HG03565 (cell line): Measurements from ENCODE around the gene SLC9C2.
"Not testable (repeated sequence)": the region's sequence is repeated elsewhere in the genome, so short reads cannot be mapped to it uniquely, and the experiment has no call there.

Experiments
- ATAC-seq: cut with Tn5 transposase; IDR thresholded peaks from one replicate; pipeline ENCODE4 v1.9.1; 2021; ENCODE audit warnings: mild to moderate bottlenecking, moderate library complexity; ENCODE audit not compliant: unreplicated experiment

SLC9C2 gene

DNA sequence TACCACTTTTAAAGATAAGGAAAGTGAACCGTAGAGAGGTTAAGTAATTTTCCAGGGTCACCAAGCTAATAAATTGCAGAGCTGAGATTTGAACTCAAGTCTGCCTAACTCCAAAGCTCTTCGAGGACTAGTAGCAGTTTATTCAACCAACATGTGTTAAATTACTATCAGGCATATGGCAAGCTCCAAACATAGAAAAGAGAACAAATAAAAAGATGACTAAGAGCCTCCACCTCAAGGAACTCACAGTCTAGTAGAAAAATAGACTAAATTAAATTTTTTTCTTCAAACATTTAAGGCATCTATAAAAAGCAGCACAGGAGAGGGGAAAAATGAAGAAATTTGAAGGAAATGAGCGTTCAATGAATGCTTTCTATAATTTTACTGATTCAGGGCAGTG lies 22.2 kb downstream of the SLC9C2 start:
- ATAC-seq: no peak

DNA sequence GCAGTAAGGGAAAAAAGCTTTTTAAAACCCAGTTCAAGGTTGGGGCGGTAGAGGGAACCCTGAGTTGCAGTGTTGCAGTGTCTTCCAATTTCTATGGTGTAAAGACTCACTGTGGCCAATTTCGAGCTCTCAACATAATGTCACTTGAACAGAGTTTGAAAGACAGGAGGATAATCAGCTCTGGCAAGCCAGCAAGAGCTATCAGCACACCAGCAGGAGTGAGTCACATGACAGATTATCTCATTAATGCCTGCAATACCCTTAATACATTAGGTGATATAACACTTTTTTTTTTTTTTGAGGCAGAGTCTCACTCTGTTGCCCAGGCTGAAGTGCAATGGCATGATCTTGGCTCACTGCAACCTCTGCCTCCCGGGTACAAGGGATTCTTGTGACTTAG lies 22.8 kb downstream of the SLC9C2 start:
- no peak for ATAC-seq

DNA sequence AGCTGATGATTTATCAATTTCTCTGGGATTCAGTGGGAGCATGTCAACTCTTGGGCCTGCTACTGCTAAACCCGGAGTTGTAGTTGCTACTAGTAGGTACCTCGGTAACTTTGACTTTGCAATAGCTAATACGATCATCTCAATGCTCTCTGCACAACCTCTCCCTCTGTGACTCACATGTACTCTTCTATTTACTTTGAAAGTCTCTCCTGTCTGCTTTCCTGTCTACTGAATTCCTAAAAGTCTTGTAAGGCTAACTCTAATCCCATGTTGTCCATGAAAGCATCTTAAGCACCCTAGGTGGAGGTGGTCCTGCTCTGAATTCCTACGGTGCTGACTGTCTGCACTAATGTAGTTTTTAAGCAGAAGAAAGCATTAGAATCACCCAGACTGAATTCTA lies 29.3 kb downstream of the SLC9C2 start:
- ATAC-seq: no peak

DNA sequence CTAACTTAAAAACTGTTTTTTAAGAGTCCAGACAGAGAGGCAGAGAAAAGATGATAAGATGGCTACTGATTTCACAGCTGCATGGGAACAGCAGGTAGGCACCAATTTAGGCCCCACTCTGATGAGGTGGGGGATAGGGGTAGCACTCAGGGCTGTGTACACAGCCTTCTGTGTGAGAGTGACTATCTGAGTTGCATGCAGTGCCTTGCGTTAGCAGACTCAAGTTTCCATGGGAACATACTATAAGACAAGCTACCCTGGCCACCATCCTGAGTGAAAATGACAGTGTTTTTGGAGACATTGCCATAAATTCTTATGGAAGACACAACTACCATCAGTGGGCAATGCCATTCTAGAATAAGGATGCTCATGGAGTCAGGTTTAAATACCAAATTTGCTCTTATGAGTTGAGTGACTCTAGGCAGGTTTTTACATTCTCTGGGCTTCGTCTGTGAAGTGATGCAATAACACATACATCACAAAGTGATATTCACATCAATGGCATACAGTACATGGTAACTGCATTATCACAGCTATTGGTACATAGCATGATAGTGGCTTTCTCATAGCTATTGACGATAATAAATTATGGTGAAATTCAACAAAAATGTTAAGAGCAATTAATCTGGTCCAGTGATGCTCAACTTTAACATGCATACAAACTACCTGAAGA lies 30.5 kb downstream of the SLC9C2 start:
- ATAC-seq: no peak

DNA sequence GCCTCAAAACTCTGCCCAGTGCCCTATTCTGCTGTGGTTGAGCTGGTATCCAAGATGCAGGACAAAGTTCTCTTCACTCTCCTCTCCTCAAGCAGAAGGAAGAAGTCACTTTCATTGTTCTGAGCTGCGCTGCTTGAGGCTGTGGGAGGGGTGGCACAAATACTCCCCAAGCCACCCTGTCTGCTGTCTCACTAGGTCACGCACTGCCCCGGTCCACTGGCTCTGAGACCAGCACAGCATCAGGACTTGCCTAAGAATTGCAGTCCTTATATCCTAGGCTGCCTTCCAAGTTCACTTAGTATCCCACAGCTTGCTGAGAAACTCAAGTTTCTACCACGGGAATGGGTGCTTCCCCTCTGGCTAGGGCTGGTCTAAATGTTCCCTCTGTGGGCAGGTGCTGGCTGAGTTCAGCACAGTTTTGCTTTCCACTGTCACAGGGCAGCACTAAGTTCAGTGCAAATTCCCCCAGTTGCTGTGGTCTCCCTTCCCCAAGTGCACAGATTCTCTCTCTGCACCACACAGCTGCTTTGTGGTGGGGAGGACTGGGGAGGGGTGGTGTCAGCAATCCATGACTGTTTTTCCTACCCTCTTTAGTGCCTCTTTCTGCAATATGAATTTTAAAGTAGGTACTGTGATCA lies 32.4 kb downstream of the SLC9C2 start:
- no peak for ATAC-seq

DNA sequence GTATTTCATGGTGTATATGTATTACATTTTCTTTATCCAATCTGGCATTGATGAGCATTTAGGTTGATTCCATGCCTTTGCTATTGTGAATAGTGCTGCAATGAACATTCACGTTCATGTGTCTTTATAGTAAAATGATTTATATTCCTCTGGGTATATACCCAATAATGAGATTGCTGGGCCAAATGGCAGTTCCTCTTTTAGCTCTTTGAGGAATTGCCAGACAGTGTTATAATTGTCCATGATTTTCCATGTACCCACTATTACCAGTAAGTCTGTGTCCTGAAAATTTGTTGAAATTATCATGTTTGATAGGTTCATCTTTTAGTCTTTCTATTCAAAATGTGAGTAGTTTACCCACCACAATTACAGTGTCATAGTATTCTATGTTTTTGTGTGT lies 34.4 kb downstream of the SLC9C2 start:
- no peak for ATAC-seq

DNA sequence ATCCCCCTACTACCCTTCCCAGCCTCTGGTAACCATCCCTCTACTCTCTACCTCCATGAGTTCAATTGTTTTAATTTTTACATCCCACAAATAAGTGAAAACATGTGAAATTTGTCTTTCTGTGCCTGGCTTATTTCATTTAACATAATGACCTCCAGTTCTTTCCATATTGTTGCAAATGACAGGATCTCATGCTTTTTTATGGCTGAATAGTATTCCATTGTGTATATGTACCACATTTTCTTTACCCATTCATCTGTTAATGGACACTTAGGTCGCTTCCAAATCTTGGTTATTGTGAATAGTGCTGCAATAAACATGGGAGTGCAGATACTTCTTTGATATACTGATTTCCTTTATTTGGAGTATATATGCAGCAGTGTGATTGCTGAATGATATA lies 39.0 kb downstream of the SLC9C2 start:
- not testable (repeated sequence) for ATAC-seq

DNA sequence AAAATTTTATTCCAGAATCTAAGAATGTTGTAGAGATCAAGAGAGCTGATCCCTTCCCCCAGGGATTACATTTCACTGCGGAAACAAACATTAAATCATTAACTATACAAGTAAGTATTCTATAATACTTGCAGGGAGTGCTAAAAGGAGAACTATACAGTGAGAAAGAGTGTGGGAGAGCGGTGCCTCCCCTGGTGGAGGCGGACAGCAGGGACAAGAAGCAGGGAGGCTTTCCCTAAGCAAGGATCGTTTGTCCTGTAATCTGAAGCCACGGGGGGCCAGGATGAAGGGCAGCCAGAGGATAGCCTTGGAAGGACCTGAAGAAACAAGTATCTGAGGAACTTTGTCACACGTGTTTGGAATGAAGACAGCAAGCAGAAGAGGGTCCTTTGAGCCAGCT lies 40.1 kb downstream of the SLC9C2 start:
- ATAC-seq: no peak

DNA sequence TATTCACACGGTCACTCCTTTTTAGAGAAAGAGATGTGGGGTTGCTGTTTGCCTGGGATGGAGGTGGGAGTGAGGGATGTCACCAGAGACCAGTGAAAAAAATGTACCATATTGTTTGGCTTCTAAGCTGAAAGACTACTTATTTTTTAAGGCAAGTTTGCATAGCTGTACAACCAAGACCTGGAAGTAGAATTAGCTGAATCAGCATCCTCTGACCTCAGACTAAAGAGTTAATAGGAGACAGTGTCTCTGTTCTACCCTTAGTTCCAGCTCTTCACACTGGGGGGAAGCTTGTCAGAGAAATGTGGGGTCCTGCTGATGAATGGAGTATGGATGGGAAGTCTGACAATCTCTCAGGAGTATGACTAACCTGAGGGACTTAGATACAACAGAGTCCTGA lies 41.6 kb downstream of the SLC9C2 start:
- ATAC-seq: no peak

DNA sequence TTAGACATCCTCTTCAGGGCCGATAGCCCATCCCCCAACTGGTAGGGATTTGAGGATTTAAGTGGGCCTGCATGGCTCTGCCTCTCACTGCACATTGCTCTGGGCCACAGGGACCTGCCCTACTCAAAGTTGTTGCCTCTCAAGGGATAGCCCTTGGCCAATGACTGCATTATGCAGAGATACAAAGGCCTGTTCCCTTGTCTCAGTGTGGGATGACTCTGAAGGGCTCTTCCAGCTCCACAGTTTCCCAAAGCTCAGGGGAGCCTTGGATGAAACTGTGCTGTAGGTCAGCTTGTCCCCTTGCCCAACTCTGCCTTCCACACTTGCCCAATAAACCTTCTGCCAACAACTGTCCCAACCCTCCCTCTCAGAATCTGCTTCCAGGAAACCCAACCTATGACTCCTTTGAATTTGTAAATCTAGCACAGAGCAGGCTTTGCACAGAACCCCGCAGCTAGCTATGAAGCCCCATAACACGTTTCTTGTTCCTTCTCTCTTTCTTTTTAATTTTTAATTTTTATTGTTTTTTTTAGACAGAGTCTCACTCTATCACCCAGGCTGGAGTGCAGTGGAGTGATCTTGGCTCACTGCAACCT lies 42.5 kb downstream of the SLC9C2 start:
- no peak for ATAC-seq

DNA sequence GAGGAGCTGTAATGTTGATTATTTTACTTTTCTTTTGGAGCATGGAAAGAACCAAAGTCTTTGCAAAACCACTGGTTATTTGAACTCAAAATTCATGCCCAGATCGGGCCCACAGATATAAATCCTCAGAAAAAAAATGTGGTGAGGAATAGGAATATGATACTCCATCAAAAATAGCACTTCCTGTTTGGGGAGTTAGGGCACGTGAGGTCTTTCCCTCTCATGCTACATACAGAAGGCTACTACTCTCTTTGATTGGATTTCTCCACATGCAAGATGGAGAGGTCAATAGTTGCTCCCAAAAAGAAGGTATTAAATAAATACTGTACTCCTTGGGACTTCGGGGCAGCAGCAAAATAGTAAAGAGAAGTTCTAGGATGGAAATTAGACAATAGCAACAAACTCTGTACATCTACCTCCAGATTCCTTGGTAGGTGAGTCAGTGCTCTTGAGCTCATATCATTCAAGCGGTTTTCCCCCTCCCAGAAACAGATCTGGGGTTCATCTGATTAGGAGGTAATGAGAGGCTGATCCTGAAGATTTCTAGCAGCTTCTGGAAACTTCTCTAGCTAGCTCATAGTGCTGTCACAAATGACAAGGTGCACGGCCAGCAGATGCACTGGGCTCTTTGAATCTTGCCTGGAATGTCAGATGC lies 47.1 kb downstream of the SLC9C2 start:
- no peak for ATAC-seq

DNA sequence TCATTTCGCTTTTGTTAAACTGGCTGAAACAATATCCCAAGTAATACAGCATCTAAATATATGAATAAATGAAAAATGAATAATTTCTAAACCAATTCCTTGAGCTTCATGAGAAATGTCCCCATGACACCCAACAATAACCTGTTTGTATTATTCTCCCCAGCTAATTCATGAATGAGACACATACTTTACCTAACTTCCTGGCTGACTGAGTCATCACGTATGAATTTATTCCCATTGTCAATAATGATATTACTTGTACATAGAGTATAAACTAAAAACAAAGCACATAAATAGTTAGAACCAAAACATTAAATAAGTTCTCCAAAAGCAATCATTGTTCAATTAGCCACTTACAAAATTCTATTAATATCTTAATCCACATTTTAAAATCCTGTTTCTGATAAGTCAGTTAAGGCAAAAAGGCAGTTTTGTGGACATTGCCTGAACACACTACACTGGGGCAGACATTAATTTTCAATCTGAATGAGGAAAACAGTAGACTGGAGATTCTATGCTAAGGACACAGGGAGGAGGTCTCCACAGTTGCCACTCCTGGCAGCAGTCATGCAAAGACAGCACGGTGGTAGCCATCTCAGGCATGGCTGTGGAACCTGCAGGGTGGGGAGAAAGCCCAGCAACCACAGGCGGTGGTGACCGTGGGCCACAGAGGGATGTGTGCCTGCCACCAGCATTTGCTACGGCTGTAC lies 48.2 kb downstream of the SLC9C2 start:
- no peak for ATAC-seq

DNA sequence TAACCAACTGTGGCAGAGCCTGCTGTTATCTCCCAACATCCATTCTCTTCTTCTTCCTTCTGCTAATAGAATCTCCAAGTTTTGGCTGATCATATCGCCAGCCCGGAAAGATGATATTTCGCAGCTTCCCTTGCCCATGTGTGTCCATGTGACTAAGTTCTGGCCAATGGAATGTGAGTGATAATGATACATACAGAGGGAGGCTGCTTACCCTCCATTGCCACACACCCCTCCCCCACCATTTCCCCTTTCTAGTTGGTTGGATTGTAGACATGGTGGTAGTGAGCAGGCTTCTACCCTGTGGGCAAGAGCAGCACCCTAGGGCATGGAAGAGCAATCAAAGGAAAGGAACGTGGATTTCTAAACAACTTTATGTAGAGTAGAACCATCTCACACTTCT lies 48.8 kb downstream of the SLC9C2 start:
- no peak for ATAC-seq

DNA sequence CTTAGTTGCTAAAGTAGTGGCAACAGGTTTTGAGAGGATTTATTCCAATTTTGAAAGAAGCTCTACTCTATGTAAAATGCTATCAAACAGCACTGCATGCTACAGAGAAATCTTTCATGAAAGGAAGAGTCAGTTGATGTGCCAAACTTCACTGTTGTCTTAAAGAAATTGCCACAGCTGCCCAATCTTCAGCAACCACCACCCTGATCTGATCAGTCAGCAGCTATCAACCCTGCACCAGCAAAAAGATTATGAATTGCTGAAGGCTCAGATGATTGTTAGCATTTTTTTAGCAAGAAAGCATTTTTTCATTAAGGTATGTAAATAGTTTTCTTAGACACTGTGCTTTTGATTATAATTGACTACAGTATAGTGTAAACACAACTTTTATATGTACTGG lies 49.6 kb downstream of the SLC9C2 start:
- ATAC-seq: no peak

DNA sequence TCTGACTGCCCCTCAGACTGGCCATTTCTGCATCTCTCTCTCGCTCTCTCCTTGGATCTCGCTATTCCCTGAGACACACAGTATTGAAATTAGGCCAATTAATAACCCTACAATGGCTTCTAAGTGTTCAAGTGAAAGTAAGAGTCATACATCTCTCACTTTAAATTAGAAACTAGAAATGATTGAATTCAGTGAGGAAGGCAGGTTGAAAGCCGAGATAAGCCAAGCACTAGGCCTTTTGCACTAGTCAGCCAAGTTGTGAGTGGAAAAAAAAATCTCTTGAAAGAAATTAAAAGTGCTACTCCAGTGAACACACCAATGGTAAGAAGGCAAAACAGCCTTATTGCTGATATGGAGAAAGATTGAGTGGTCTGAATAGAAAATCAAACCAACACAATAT lies 51.2 kb downstream of the SLC9C2 start:
- ATAC-seq: no peak

DNA sequence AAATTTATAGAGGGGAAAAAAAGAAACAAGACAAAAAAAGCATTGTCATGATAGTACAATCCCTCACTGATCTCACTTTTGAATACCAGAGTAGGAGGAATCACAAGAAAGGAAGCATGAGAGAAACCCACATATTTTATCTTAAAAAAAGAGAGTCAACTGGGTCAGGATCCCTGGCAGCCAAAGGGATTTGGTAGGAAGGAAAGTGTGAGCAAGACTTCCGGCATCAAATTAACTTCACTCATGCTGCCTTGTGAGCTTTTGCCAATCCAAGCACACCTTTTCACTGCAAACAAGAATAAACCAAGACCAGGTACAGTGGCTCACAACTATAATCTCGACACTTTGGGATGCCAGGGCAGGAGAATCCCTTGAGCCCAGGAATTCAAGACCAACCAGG lies 53.1 kb downstream of the SLC9C2 start:
- ATAC-seq: no peak

DNA sequence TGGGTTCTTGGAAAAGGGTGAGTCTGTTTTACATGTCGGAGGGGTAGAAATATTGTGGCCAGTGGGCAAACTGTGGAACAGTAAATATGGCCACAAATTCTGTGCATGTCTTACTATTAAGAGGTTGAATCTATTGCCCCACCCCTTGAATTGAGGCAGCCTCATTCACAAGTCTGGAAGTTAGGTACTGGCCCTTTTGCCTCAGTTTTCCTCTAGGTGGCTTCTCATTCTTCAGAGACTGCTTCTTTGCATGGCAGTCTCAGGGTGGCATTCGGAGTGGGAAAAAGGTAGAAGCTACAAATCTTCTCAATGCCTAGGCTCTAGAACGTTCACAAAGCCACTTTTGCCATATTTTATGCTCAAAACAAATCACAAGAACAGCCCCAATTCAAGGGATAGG lies 57.2 kb downstream of the SLC9C2 start:
- ATAC-seq: no peak

DNA sequence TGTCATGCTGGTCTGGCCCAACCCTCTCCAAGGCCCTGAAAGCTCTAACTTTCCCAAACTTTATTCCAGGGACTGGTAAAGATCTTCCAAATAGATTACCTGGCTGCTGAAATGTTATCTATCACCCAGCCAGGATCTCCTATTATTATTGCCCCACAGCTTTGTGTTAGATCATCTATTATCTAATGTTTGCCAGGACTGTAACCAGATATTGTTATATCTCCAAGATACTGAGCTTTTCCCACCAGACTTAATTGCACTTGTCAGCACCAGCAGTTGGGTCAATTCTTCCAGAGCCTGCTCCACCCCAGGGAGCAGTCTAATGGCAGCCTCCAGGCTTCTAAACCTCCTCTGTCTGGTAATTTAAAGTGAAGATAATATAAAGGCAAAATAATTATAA lies 66.6 kb downstream of the SLC9C2 start:
- ATAC-seq: no peak

DNA sequence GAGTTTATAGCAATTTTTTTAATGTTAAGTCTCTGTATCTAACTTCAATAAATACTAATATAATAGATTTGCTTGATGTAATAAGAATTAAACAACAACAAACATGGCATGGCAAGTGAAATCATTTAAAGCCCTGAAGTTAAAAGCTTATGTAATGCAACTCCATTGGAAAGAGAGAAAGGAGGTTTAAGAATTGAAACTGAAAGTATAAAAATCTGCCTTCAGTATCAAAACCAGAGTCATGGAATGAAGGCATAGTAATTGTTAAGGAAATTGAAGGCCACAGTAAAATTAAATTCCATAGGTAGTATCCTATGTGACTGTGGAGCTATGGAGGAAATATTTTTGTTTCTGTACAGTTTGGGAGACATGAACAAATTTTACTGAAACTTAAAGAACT lies 70.6 kb downstream of the SLC9C2 start:
- no peak for ATAC-seq

DNA sequence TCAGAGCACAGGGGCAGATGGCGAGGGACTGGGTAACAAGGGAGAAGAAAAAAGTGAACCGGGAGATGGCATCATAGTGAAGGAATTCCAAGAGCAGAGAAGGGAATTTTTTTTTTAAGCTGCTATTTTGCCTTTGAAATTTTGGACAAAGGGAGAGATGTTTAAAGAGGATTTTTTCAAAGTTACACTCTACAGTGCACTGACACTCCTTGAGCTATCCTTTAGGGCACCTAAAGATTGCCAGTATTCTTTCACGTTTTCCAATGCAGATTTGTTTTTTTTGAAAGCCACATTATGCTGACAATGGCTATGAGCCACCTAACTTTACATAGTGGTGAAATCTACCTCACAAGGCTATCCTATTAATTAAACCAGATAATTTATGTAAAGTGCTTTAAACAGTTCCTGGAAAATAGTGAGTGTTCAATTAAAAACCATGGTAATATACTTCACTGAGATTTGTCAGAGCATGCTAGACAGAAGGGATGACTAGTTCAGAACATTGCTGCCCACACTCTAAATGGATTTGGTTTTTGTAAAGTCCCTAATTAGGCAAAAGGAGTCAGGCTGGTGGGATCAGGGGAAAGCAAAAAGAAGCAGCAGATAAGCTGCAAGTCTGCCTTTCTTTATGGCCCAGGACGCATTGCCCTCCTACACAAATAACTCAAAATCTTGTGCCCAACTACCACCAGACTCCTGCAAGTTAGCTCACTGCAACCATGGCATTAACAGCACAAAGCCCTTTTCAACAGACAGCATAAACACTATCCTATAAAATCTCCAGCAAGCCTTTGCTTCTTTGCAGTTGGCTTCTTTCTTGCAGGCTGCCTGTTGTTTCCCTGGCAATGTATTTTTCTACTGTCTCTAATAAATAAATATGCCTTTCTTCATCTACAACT lies 71.8 kb downstream of the SLC9C2 start:
- ATAC-seq: no peak
